A549 (cell line): ENCODE results near the gene CHPF. TPM values are rescaled to one million over a fixed set of nuclear protein-coding genes. Genes with fewer than 3 reads are reported as not detected.

Experiments
- ATAC-seq, 2 experiments: fragments of 200-7000 bp in 1 of 2; fragments of >200 bp in 1 of 2; cut with Nextera tagmentation in 1 of 2; cut with Tn5 transposase in 1 of 2; 3 replicates each; pipeline versions ENCODE4 v1.8.0 to v1.9.1; 2018 to 2020; ENCODE audit warnings: mild to moderate bottlenecking in 1 of 2, moderate library complexity in 1 of 2
- CTCF ChIA-PET: fragments of 300-600 bp; sonication (Branson Sonifier 250); formaldehyde crosslinking; extraction: SDS; loops from one replicate; lab custom pipeline; 2021; ENCODE audit warnings: antibody characterized with exemption, inconsistent platforms; lab: Yijun Ruan, JAX
- POLR2A ChIA-PET: fragments of 350-600 bp; formaldehyde crosslinking; extraction: SDS; loops from one replicate; lab custom pipeline; 2021; ENCODE audit warnings: antibody characterized with exemption, inconsistent platforms; lab: Yijun Ruan, JAX
- DNase-seq, 2 experiments: peaks; one replicate each; pipeline versions ENCODE4 v3.0.0 to v3.0.0-alpha.2; 2011 to 2016; ENCODE audit warnings: low read depth in 1 of 2, low spot score in 1 of 2
- FAIRE-seq: peaks from 2 replicates; lab custom pipeline; 2011; peaks lifted over from hg19 to GRCh38; lab: Jason Lieb, UNC
- H3K27ac ChIP-seq, 2 experiments: fragments of >200 bp; sonication (Bioruptor Twin); formaldehyde crosslinking; 3 replicates each; pipeline ENCODE4 v1.5.1; 2016 to 2017
- H3K4me1 ChIP-seq: fragments of >200 bp; sonication (Bioruptor Twin); formaldehyde crosslinking; 3 replicates; pipeline ENCODE4 v1.6.1; 2016
- H3K4me2 ChIP-seq: fragments of >200 bp; sonication (Bioruptor Twin); formaldehyde crosslinking; 3 replicates; pipeline ENCODE4 v1.6.1; 2016
- H3K4me3 ChIP-seq: fragments of >200 bp; sonication (Bioruptor Twin); formaldehyde crosslinking; 3 replicates; pipeline ENCODE4 v1.5.1; 2016
- H3K9me3 ChIP-seq: fragments of >200 bp; sonication (Bioruptor Twin); formaldehyde crosslinking; 3 replicates; pipeline ENCODE4 v1.6.1; 2016
- ATOH8 ChIP-seq: fragments of 250-450 bp; sonication (Bioruptor Pico); IDR thresholded peaks from 2 replicates; pipeline ENCODE4 v1.5.0; 2020; ENCODE audit warnings: low read depth, mild to moderate bottlenecking, moderate library complexity
- BHLHE40 ChIP-seq: IDR thresholded peaks from 2 replicates; pipeline ENCODE4 v1.6.1; 2012; ENCODE audit warnings: low read depth, low read length, inconsistent platforms
- CBX2 ChIP-seq: fragments of 200-600 bp; sonication (generic); IDR thresholded peaks from 2 replicates; pipeline ENCODE4 v1.6.1; 2016; ENCODE audit warnings: low read depth, mild to moderate bottlenecking, borderline replicate concordance
- CEBPB ChIP-seq, 2 experiments: fragments of >200 bp in 1 of 2; sonication (Bioruptor Twin) in 1 of 2; formaldehyde crosslinking in 1 of 2; IDR thresholded peaks; 2 replicates each; pipeline ENCODE4 v1.6.1; 2012 to 2016
- CHD4 ChIP-seq: fragments of 200-600 bp; sonication (generic); IDR thresholded peaks from 2 replicates; pipeline ENCODE4 v1.6.1; 2016; ENCODE audit warnings: antibody characterized with exemption, mild to moderate bottlenecking, borderline replicate concordance
- EHF ChIP-seq: fragments of 250-450 bp; sonication (Bioruptor Pico); IDR thresholded peaks from 2 replicates; pipeline ENCODE4 v1.5.0; 2020; ENCODE audit warnings: mild to moderate bottlenecking
- FOSB ChIP-seq: fragments of 250-450 bp; sonication (Bioruptor Pico); IDR thresholded peaks from 2 replicates; pipeline ENCODE4 v1.5.0; 2020; ENCODE audit warnings: mild to moderate bottlenecking, moderate library complexity
- FOSL2 ChIP-seq, 2 experiments: fragments of 450-650 bp in 1 of 2; fragments of >200 bp in 1 of 2; sonication (Bioruptor Twin) in 1 of 2; formaldehyde crosslinking; IDR thresholded peaks; 2 replicates each; pipeline versions ENCODE4 v1.5.0 to v1.6.1; 2016 to 2020; ENCODE audit warnings: mild to moderate bottlenecking in 1 of 2, moderate library complexity in 1 of 2
- GATA3 ChIP-seq: IDR thresholded peaks from 2 replicates; pipeline ENCODE4 v1.6.1; 2012; ENCODE audit warnings: borderline replicate concordance
- HMGXB4 ChIP-seq: fragments of 250-450 bp; sonication (Bioruptor Pico); IDR thresholded peaks from 2 replicates; pipeline ENCODE4 v1.5.0; 2021; ENCODE audit warnings: mild to moderate bottlenecking, moderate library complexity, borderline replicate concordance
- JUN ChIP-seq, 2 experiments: fragments of >200 bp; sonication (Bioruptor Twin); formaldehyde crosslinking; IDR thresholded peaks; 2 replicates in 1 of 2; 3 replicates in 1 of 2; pipeline ENCODE4 v1.6.1; 2016 to 2017
- JUNB ChIP-seq: fragments of >200 bp; sonication (Bioruptor Twin); formaldehyde crosslinking; IDR thresholded peaks from 2 replicates; pipeline ENCODE4 v1.6.1; 2016
- KDM1A ChIP-seq: fragments of 200-600 bp; sonication (generic); IDR thresholded peaks from 2 replicates; pipeline ENCODE4 v1.6.1; 2016; ENCODE audit warnings: low read depth, mild to moderate bottlenecking
- MYC ChIP-seq: IDR thresholded peaks from 2 replicates; pipeline ENCODE4 v1.6.1; 2012; ENCODE audit warnings: mild to moderate bottlenecking, inconsistent platforms, low read length, improper control_type of control experiment, borderline replicate concordance
- PHF8 ChIP-seq: fragments of 200-600 bp; sonication (generic); IDR thresholded peaks from 2 replicates; pipeline ENCODE4 v1.6.1; 2016; ENCODE audit warnings: low read depth, mild to moderate bottlenecking, antibody characterized with exemption, moderate library complexity, borderline replicate concordance
- POLR2A ChIP-seq: IDR thresholded peaks from 2 replicates; pipeline ENCODE4 v1.6.1; 2012; ENCODE audit warnings: mild to moderate bottlenecking, low read length
- RFX5 ChIP-seq: fragments of 450-650 bp; IDR thresholded peaks from 2 replicates; pipeline ENCODE4 v1.7.1; 2014; ENCODE audit warnings: antibody characterized with exemption, mild to moderate bottlenecking, moderate library complexity
- RNF2 ChIP-seq: fragments of 200-600 bp; sonication (generic); IDR thresholded peaks from 2 replicates; pipeline ENCODE4 v1.6.1; 2016; ENCODE audit warnings: low read depth, mild to moderate bottlenecking, antibody characterized with exemption, moderate library complexity, borderline replicate concordance
- TFCP2L1 ChIP-seq: fragments of 250-450 bp; sonication (Bioruptor Pico); IDR thresholded peaks from 2 replicates; pipeline ENCODE4 v1.5.0; 2021; ENCODE audit warnings: mild to moderate bottlenecking
- USF2 ChIP-seq: fragments of 450-650 bp; IDR thresholded peaks from 2 replicates; pipeline ENCODE4 v1.6.1; 2014; ENCODE audit warnings: antibody characterized with exemption
- ZC3H11A ChIP-seq: fragments of 450-650 bp; IDR thresholded peaks from 2 replicates; pipeline ENCODE4 v1.6.1; 2014; ENCODE audit warnings: antibody characterized with exemption, mild to moderate bottlenecking
- ZNF302 ChIP-seq: fragments of 250-450 bp; sonication (Bioruptor Pico); IDR thresholded peaks from 2 replicates; pipeline ENCODE4 v1.9.0; 2021; ENCODE audit warnings: inconsistent platforms, mild to moderate bottlenecking, moderate library complexity
- WGBS: methylation state at CpG from one replicate; pipeline ENCODE4 v1.1.6; 2017; ENCODE audit errors: missing lambda C conversion rate; 5-methylcytosine and 5-hydroxymethylcytosine counted together
- polyA plus RNA-seq, 4 experiments: library from polyadenylated mRNA; depleted of rRNA in 3 of 4; stranded (reverse); fragments of >200 nt; fragmentation: RNase III in 1 of 4; extraction: RNeasy Plus Mini Kit Qiagen cat#74134 plus additional on column Dnase treatment in 1 of 4; gene quantifications; 2 replicates in 3 of 4; 3 replicates in 1 of 4; pipeline ENCODE4 v1.2.3, GENCODE V29; 2011 to 2017
- TF ChIP-seq, protein P1 (sequence below): fragments of 150-350 bp; IDR thresholded peaks from 2 replicates; pipeline ENCODE4 v1.6.1; 2014; ENCODE audit warnings: low read depth, mild to moderate bottlenecking, low read length

CHPF gene
- polyA plus RNA-seq, 2 of the 4 experiments (the other 2 are of a cell fraction), result 9.0 to 14.8 TPM

GRCh38 chr2:219524817-219525216 is 18.8 kb downstream of the CHPF start:
- no peak for DNase-seq
- WGBS, result 69% methylated on average over 2 of the region's 2 CpGs
- Histone ChIP-seq H3K9me3 (no peaks in the 10 kb centered on the region), H3K4me3 (no peak overlapping the region), H3K27ac (no peak overlapping the region), H3K4me1 (peaks cover 19% of the 10 kb centered on the region), H3K4me2 (no peak overlapping the region)
- no peak for FAIRE-seq
- no peak for TF ChIP-seq KDM1A
- no peak for TF ChIP-seq RFX5
- no peak for TF ChIP-seq ZNF302 (CRISPR knock-in tag)
- no peak for TF ChIP-seq FOSL2 (IDR thresholded peaks at IDR 0.05)
- no peak for TF ChIP-seq FOSL2 (CRISPR knock-in tag; IDR thresholded peaks at IDR 0.05)
- no peak for TF ChIP-seq JUN (IDR thresholded peaks at IDR 0.05)
- CTCF ChIA-PET, result interaction anchor here (0.8 to 79.1 kb wide), 5 partner anchors 16 to 230 kb away, joined by 3 to 3291 read pairs (median 11); partner anchors contain the start of genes ASIC4, GMPPA and SPEG
- POLR2A ChIA-PET, result no interaction called here
- ATAC-seq, result no peak

DNA sequence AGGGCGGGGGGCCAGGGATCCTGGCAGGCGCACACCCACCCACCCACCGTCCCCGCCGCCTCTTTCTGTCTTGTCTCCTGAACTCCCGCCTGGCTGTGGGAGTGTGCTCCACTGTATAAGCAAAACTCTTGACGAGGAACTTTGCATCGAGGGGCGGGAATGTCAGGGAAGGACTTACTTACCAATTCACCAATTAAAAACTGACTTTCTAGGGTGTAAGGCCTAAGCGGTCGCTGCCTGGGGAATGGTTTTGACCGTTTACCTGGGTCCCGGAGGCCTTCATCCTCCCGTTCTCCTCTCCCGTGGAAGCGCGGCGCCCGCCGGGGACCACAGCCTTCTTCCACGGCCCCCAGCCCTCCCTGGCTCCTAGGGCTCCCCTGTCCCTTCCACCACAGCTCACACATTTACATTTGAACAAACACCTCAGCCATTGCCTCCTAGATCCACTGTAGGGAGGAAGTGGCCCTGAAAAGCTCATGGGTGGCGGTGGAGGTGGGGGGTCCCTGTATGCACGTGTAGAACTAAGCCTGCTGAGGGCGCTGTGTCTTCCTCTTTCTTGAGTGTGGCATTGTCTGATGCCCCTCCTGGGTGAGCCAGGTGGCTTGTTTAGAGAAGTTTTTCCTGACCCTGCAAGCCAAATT is 20.5 kb downstream of the CHPF start:
- Histone ChIP-seq H3K27ac (no peak overlapping the region), H3K9me3 (no peaks in the 10 kb centered on the region), H3K4me2 (no peak overlapping the region), H3K4me1 (peaks cover 17% of the 10 kb centered on the region), H3K4me3 (no peak overlapping the region)
- ChIA-PET POLR2A (no interaction called here), CTCF (interaction anchor here (0.6 to 79.1 kb wide), 4 partner anchors 18 to 131 kb away, joined by 3 to 3291 read pairs (median 182); partner anchors contain the start of genes ASIC4, GMPPA and SPEG)
- FAIRE-seq, result no peak
- no peak for TF ChIP-seq ATOH8 (CRISPR knock-in tag)
- no peak for TF ChIP-seq BHLHE40
- no peak for TF ChIP-seq MYC
- no peak for TF ChIP-seq RFX5
- TF ChIP-seq PHF8, result no peak
- TF ChIP-seq HMGXB4 (CRISPR knock-in tag), result no peak
- TF ChIP-seq, protein P1, sequence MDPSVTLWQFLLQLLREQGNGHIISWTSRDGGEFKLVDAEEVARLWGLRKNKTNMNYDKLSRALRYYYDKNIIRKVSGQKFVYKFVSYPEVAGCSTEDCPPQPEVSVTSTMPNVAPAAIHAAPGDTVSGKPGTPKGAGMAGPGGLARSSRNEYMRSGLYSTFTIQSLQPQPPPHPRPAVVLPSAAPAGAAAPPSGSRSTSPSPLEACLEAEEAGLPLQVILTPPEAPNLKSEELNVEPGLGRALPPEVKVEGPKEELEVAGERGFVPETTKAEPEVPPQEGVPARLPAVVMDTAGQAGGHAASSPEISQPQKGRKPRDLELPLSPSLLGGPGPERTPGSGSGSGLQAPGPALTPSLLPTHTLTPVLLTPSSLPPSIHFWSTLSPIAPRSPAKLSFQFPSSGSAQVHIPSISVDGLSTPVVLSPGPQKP, result no peak
- TF ChIP-seq ZC3H11A, result no peak
- no peak for TF ChIP-seq TFCP2L1 (CRISPR knock-in tag)
- no peak for TF ChIP-seq CHD4
- 86% methylated on average over 23 of the region's 24 CpGs for WGBS
- ATAC-seq, result no peak
- no peak for DNase-seq

GRCh38 chr2:219522111-219523030 is 21.2 kb downstream of the CHPF start:
- H3K4me2 ChIP-seq, result peak overlapping the region; percentile 52
- ChIA-PET POLR2A (no interaction called here), CTCF (interaction anchor here (1.0 to 79.1 kb wide), 4 partner anchors 7 to 120 kb away, joined by 3 to 3291 read pairs (median 236); partner anchors contain the start of genes ASIC4, GMPPA and SPEG)
- WGBS, result 66% methylated on average over 48 of the region's 70 CpGs
- ATAC-seq, result 0 out of 6 replicates have a peak, but pooled peaks of 1 of the 2 experiments have one; percentile 5
- H3K4me1 ChIP-seq, result peaks cover 17% of the 10 kb centered on the region
- H3K4me3 ChIP-seq, result no peak overlapping the region
- no peaks in the 10 kb centered on the region for H3K9me3 ChIP-seq
- TF ChIP-seq POLR2A (no peak), EHF (CRISPR knock-in tag) (no peak), ZNF302 (CRISPR knock-in tag) (no peak), JUNB (no peak), JUN (IDR thresholded peaks at IDR 0.05) (no peak), USF2 (no peak), CEBPB (IDR thresholded peaks at IDR 0.05) (no peak), FOSB (CRISPR knock-in tag) (no peak), RNF2 (no peak), GATA3 (no peak), PHF8 (no peak), CBX2 (no peak), ZC3H11A (no peak), RFX5 (no peak)
- H3K27ac ChIP-seq, result peak overlapping the region in 1 of 2 experiments; percentile 80; a peak in 3 of 6 replicates
- no peak for DNase-seq
- no peak for FAIRE-seq
